GM18508 (cell line): ENCODE results near the gene CFAP126.
"Not testable (repeated sequence)": the region's sequence is repeated elsewhere in the genome, so short reads cannot be mapped to it uniquely, and the experiment has no call there.

ENCODE experiments used
- ATAC-seq: cut with Tn5 transposase; IDR thresholded peaks from one replicate; pipeline ENCODE4 v1.9.1; 2021; ENCODE audit warnings: moderate number of reproducible peaks; ENCODE audit not compliant: insufficient read depth, unreplicated experiment

Gene CFAP126

GRCh38 chr1:161367684-161368400, at the start of gene CFAP126:
Gene CFAP126 (minus strand): TSS chr1:161367876. CDS start chr1:161367868, 8 bp downstream.
- ATAC-seq = no peak

- ATAC-seq = not testable (repeated sequence)
Observed at GRCh38 chr1:161413050-161413449, 45.4 kb upstream of the CFAP126 start.

- not testable (repeated sequence) for ATAC-seq
Observed at GRCh38 chr1:161410636-161410970, 42.9 kb upstream of the CFAP126 start.

GRCh38 chr1:161409848-161410635, 42.4 kb upstream of the CFAP126 start:
- ATAC-seq = peak; percentile 65

- ATAC-seq = no peak
Observed at GRCh38 chr1:161408429-161409052, 40.9 kb upstream of the CFAP126 start.

- ATAC-seq = no peak
Observed at GRCh38 chr1:161407451-161407985, 39.8 kb upstream of the CFAP126 start.

GRCh38 chr1:161406551-161406950, 38.9 kb upstream of the CFAP126 start:
- ATAC-seq = not testable (repeated sequence)

GRCh38 chr1:161404051-161404597, 36.4 kb upstream of the CFAP126 start:
- no peak for ATAC-seq

- ATAC-seq = no peak
Observed at GRCh38 chr1:161402446-161402845, 34.8 kb upstream of the CFAP126 start.

- peak; percentile 42 for ATAC-seq
Observed at GRCh38 chr1:161399257-161399998, 31.8 kb upstream of the CFAP126 start.

GRCh38 chr1:161398900-161399256, 31.2 kb upstream of the CFAP126 start:
- no peak for ATAC-seq

GRCh38 chr1:161397038-161397437, 29.4 kb upstream of the CFAP126 start:
- not testable (repeated sequence) for ATAC-seq

- no peak for ATAC-seq
Observed at GRCh38 chr1:161393151-161393550, 25.5 kb upstream of the CFAP126 start.

- no peak for ATAC-seq
Observed at GRCh38 chr1:161391611-161392010, 23.9 kb upstream of the CFAP126 start.

GRCh38 chr1:161391136-161391535, 23.5 kb upstream of the CFAP126 start:
- ATAC-seq = not testable (repeated sequence)

GRCh38 chr1:161390559-161390858, 22.8 kb upstream of the CFAP126 start:
- ATAC-seq = no peak

- ATAC-seq = no peak
Observed at GRCh38 chr1:161389691-161390558, 22.2 kb upstream of the CFAP126 start.

- not testable (repeated sequence) for ATAC-seq
Observed at GRCh38 chr1:161389158-161389557, 21.5 kb upstream of the CFAP126 start.

- ATAC-seq = no peak
Observed at GRCh38 chr1:161388639-161389038, 21.0 kb upstream of the CFAP126 start.
